ENCODE data around the gene USP17L12.
"Not testable (repeated sequence)": the region's sequence is repeated elsewhere in the genome, so short reads cannot be mapped to it uniquely, and the experiment has no call there.

Gene USP17L12, protein sequence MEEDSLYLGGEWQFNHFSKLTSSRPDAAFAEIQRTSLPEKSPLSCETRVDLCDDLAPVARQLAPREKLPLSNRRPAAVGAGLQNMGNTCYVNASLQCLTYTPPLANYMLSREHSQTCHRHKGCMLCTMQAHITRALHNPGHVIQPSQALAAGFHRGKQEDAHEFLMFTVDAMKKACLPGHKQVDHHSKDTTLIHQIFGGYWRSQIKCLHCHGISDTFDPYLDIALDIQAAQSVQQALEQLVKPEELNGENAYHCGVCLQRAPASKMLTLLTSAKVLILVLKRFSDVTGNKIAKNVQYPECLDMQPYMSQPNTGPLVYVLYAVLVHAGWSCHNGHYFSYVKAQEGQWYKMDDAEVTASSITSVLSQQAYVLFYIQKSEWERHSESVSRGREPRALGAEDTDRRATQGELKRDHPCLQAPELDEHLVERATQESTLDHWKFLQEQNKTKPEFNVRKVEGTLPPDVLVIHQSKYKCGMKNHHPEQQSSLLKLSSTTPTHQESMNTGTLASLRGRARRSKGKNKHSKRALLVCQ

GRCh38 chr4:9219852-9220251, at the start of gene USP17L12:
Gene USP17L12, plus strand, starts transcription at chr4:9220152. Its CDS starts 0 bp downstream, at chr4:9220152.
- DNase-seq (ENCODE audit: low read depth), result not testable (repeated sequence)

- not testable (repeated sequence) for DNase-seq (ENCODE audit: low read depth)
Observed at GRCh38 chr4:9210357-9210756, 9.6 kb upstream of the USP17L12 start, which contains the start of gene USP17L10. Gene USP17L10, plus strand, starts transcription at chr4:9210657. Its CDS starts 0 bp downstream, at chr4:9210657.

DNA sequence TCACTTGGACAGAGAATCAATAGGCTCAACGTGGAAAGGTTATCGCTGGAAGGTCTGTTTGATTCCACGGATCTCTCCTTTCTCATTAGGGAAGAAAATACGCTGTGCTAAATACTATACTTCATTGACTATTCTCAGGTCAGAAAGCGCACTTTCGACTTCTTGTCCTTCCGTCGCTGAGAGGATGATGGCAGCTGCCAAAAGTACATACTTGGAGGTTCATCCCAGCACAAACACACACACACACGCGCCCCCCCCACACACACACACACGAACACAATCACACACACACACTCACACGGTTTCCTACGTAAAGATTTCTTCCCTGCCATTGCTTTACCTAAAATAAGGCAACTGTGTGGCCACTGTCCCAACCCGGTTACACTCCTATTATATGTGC, 5.3 kb upstream of the USP17L12 start:
- DNase-seq (ENCODE audit: low read depth), result not testable (repeated sequence)

DNA sequence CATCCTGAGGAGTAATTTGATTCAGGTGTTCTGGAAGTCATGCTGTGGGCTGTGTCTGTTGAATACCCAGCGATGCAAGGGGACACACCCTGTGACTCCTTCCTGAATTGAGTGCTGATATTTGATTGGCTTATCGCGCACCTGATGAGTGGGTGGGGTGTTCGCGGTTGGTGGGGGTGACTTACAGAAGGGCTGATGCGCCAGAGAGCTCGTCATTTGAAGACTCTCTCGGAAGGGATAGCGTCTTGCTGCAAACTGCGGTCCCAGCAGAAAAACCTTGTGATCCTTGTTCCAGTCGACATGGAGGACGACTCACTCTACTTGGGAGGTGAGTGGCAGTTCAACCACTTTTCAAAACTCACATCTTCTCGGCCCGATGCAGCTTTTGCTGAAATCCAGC, 4.8 kb upstream of the USP17L12 start, which contains the start of gene USP17L11:
Gene USP17L11 (plus strand): TSS at position 301 of the 400 bp plus-strand sequence. CDS start 0 bp downstream, at position 301.
- DNase-seq (ENCODE audit: low read depth), result not testable (repeated sequence)

- not testable (repeated sequence) for DNase-seq (ENCODE audit: low read depth)
Observed at GRCh38 chr4:9224596-9224995, 4.6 kb downstream of the USP17L12 start, which contains the start of gene USP17L13. Gene USP17L13, plus strand, starts transcription at chr4:9224896. Its CDS starts 0 bp downstream, at chr4:9224896.

GRCh38 chr4:9230249-9230648, 10.3 kb downstream of the USP17L12 start:
- not testable (repeated sequence) for DNase-seq (ENCODE audit: low read depth)

GRCh38 chr4:9234085-9234484, 14.1 kb downstream of the USP17L12 start, which contains the start of gene USP17L15:
Gene USP17L15, plus strand, starts transcription at chr4:9234385. Its CDS starts 0 bp downstream, at chr4:9234385.
- not testable (repeated sequence) for DNase-seq (ENCODE audit: low read depth)

DNA sequence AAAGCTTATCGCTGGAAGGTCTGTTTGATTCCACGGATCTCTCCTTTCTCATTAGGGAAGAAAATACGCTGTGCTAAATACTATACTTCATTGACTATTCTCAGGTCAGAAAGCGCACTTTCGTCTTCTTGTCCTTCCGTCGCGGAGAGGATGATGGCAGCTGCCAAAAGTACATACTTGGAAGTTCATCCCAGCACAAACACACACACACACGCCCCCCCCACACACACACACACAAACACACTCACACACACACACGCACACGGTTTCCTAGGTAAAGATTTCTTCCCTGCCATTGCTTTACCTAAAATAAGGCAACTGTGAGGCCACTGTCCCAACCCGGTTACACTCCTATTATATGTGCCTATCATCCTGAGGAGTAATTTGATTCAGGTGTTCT, 18.5 kb downstream of the USP17L12 start:
- not testable (repeated sequence) for DNase-seq (ENCODE audit: low read depth)

- not testable (repeated sequence) for DNase-seq (ENCODE audit: low read depth)
Observed at GRCh38 chr4:9243579-9243978, 23.6 kb downstream of the USP17L12 start, which contains the start of gene USP17L17. Gene USP17L17, plus strand, starts transcription at chr4:9243879. Its CDS starts 0 bp downstream, at chr4:9243879.

DNA sequence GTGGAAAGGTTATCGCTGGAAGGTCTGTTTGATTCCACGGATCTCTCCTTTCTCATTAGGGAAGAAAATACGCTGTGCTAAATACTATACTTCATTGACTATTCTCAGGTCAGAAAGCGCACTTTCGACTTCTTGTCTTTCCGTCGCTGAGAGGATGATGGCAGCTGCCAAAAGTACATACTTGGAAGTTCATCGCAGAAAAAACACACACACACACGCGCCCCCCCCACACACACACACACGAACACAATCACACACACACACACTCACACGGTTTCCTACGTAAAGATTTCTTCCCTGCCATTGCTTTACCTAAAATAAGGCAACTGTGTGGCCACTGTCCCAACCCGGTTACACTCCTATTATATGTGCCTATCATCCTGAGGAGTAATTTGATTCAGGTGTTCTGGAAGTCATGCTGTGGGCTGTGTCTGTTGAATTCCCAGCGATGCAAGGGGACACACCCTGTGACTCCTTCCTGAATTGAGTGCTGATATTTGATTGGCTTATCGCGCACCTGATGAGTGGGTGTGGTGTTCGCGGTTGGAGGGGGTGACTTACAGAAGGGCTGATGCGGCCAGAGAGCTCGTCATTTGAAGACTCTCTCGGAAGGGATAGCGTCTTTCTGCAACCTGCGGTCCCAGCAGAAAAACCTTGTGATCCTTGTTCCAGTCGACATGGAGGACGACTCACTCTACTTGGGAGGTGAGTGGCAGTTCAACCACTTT, 28.2 kb downstream of the USP17L12 start, which contains the start of gene USP17L18:
Gene USP17L18 (plus strand): TSS at position 678 of the 728 bp plus-strand sequence. CDS start 0 bp downstream, at position 678.
- DNase-seq (ENCODE audit: low read depth), result not testable (repeated sequence)

GRCh38 chr4:9253078-9253477, 33.1 kb downstream of the USP17L12 start, which contains the start of gene USP17L19:
Gene USP17L19, plus strand, starts transcription at chr4:9253378. Its CDS starts 0 bp downstream, at chr4:9253378.
- DNase-seq (ENCODE audit: low read depth), result not testable (repeated sequence)

DNA sequence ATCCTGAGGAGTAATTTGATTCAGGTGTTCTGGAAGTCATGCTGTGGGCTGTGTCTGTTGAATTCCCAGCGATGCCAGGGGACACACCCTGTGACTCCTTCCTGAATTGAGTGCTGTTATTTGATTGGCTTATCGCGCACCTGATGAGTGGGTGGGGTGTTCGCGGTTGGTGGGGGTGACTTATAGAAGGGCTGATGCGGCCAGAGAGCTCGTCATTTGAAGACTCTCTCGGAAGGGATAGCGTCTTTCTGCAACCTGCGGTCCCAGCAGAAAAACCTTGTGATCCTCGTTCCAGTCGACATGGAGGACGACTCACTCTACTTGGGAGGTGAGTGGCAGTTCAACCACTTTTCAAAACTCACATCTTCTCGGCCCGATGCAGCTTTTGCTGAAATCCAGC, 37.9 kb downstream of the USP17L12 start, which contains the start of gene USP17L20:
Gene USP17L20 (plus strand): TSS at position 301 of the 400 bp plus-strand sequence. CDS start 0 bp downstream, at position 301.
- not testable (repeated sequence) for DNase-seq (ENCODE audit: low read depth)

DNA sequence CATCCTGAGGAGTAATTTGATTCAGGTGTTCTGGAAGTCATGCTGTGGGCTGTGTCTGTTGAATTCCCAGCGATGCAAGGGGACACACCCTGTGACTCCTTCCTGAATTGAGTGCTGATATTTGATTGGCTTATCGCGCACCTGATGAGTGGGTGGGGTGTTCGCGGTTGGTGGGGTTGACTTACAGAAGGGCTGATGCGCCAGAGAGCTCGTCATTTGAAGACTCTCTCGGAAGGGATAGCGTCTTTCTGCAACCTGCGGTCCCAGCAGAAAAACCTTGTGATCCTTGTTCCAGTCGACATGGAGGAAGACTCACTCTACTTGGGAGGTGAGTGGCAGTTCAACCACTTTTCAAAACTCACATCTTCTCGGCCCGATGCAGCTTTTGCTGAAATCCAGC, 42.6 kb downstream of the USP17L12 start, which contains the start of gene USP17L21:
Gene USP17L21 (plus strand): TSS at position 301 of the 400 bp plus-strand sequence. CDS start 0 bp downstream, at position 301.
- not testable (repeated sequence) for DNase-seq (ENCODE audit: low read depth)

GRCh38 chr4:9267319-9267718, 47.4 kb downstream of the USP17L12 start, which contains the start of gene USP17L22:
Gene USP17L22, plus strand, starts transcription at chr4:9267619. Its CDS starts 0 bp downstream, at chr4:9267619.
- DNase-seq (ENCODE audit: low read depth), result not testable (repeated sequence)
